ENCODE data around the gene FOXP1. TPM values are rescaled to one million over a fixed set of nuclear protein-coding genes. Genes with fewer than 3 reads are reported as not detected.

Gene FOXP1
- total RNA-seq, 1 donor from 2014 or later: 41.2 TPM

DNA sequence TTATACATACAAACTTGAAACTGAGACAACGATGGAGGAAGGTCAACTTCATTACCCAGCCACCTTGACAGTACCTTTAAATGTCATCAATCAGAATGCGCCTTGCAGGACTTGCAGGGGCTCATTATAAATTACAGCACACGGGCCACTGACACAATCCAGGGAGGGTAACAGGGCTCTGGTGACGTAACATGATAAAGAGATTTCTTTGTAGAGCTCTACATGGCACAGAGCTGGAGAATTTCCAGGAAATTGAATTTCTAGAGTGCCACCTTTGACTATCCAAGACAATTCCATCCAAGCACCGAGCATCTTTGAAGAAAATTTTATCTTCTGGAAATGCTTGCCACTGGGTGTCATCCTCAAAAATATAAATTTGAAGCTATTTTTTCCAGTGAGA is 486.0 kb downstream of the FOXP1 start:
- Histone ChIP-seq H3K36me3 (no peaks in the 10 kb centered on the region), H3K4me3 (no peak overlapping the region), H3K27me3 (ENCODE audit: low read depth) (no peaks in the 10 kb centered on the region), H3K9me3 (replicated peaks) (no peaks in the 10 kb centered on the region), H3K27ac (replicated peaks) (no peak overlapping the region), H3K4me1 (peaks cover 38% of the 10 kb centered on the region)
- TF ChIP-seq, protein P1, sequence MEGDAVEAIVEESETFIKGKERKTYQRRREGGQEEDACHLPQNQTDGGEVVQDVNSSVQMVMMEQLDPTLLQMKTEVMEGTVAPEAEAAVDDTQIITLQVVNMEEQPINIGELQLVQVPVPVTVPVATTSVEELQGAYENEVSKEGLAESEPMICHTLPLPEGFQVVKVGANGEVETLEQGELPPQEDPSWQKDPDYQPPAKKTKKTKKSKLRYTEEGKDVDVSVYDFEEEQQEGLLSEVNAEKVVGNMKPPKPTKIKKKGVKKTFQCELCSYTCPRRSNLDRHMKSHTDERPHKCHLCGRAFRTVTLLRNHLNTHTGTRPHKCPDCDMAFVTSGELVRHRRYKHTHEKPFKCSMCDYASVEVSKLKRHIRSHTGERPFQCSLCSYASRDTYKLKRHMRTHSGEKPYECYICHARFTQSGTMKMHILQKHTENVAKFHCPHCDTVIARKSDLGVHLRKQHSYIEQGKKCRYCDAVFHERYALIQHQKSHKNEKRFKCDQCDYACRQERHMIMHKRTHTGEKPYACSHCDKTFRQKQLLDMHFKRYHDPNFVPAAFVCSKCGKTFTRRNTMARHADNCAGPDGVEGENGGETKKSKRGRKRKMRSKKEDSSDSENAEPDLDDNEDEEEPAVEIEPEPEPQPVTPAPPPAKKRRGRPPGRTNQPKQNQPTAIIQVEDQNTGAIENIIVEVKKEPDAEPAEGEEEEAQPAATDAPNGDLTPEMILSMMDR (IDR thresholded peaks at IDR 0.05; ENCODE audit: borderline replicate concordance): no peak
- DNase-seq: no peak
- intact Hi-C loops (cut with micrococcal nuclease): no loop called here

DNA sequence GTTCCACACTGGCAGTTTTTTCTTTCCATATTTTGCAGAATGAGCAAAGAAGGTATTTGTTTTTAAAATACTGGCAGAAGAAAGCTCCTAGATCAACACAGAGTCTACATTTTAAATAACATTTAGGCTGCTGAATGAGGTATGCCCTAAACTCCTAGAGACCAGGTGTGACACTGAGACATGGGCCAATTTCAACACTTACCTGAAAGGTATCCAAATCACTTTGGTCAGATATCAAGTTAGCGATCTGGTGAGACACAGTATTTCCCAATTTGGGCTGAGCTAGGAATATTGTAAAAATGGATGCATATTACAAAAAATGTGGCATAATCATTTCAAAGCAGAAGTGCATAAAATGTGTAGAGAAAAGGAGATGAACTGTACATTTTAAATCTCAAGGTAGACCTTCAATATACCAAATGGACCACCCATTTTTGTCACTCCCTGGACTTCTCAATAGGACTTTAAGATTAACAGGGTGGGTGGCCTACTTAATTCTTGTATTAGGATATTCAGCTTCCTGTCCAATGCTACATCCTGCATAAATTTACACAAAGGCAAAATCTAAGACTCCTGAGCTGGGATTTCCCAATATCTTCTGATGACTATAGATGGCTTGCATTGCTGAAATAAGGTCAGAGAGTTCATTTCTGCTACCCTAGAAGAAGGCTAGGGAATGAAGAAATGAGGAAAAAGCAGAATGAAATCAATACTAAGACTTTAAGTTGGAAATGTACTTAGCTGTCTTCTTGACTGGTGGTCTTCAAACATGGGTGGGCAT is 487.8 kb downstream of the FOXP1 start:
- intact Hi-C loops (cut with micrococcal nuclease): no loop called here
- Histone ChIP-seq H3K4me1 (peaks cover 20% of the 10 kb centered on the region), H3K36me3 (no peaks in the 10 kb centered on the region), H3K27me3 (ENCODE audit: low read depth) (no peaks in the 10 kb centered on the region), H3K4me3 (no peak overlapping the region), H3K9me3 (replicated peaks) (no peaks in the 10 kb centered on the region), H3K27ac (replicated peaks) (no peak overlapping the region)
- DNase-seq: no peak
- TF ChIP-seq, protein P1 (IDR thresholded peaks at IDR 0.05; ENCODE audit: borderline replicate concordance): no peak

DNA sequence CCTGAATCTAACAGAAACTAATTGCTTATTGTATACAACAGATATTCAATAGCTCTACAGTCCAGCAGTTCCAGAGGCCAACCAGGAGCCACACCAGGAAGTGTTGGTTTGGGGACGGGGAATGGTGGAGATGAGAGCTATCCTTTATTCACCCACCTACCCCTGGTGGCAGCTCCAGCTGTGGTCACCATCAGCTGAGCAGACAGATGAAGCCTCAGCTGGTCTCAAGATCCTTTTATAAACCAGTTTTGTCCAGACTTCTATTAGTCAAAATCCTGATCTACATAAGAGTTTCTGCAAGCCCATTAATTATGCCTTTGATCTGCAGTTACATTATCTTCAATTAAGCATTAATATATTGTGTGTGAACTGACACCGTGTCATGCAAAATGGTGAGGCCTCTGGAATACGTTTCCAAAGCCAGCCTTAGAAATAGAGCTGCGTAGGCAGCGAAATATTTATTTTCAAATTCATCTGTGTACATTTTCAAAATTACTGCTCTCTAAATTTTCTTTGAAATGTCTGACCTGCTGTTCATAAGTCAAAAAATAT is 488.8 kb downstream of the FOXP1 start:
- Histone ChIP-seq H3K9me3 (replicated peaks) (no peaks in the 10 kb centered on the region), H3K27ac (replicated peaks) (no peak overlapping the region), H3K4me3 (no peak overlapping the region), H3K4me1 (peaks cover 12% of the 10 kb centered on the region), H3K36me3 (no peaks in the 10 kb centered on the region), H3K27me3 (ENCODE audit: low read depth) (no peaks in the 10 kb centered on the region)
- DNase-seq: no peak
- TF ChIP-seq, protein P1 (IDR thresholded peaks at IDR 0.05; ENCODE audit: borderline replicate concordance): no peak
- intact Hi-C loops (cut with micrococcal nuclease): no loop called here

DNA sequence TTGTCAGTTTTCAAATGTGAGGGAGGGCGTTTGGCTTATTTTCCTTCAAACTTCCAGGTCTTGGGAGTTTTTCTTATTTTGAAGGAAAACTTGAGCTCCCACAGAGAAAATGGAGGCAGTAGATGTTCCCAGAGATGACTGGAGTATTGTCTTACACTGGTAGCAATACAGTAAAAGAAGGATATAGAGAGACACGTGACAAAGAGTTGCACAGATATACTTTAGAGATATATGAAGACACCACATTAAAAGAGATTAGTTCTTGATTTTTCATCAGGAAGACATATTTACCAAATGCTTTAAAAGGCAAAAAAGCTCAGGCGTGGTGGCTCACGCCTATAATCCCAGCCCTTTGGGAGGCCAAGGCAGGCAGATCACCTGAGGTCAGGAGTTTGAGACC is 490.9 kb downstream of the FOXP1 start:
- H3K27me3 ChIP-seq (ENCODE audit: low read depth): no peaks in the 10 kb centered on the region

DNA sequence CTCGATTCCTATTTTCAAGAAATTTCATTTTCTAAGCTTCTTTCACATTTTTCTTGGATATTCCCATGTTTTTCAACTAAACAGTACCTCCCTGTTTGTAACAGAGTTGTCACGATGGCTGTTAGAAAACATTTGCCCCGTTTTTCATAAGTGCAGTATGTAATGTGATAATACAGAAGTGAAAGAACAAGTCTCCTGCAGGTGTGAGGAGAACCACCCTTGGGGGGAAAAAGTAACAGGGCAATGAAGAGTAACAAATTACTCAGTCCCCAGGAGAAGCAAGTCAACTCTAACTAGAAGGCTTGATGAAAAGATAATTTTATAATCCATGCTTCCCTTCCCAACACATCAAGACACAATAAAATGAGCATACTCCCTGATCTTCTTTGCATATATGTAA is 493.3 kb downstream of the FOXP1 start:
- peaks cover 16% of the 10 kb centered on the region for H3K4me1 ChIP-seq
- intact Hi-C loops (cut with micrococcal nuclease): no loop called here
- no peak overlapping the region for H3K4me3 ChIP-seq
- DNase-seq: no peak
- no peak overlapping the region for H3K27ac ChIP-seq (replicated peaks)
- H3K9me3 ChIP-seq (replicated peaks): no peaks in the 10 kb centered on the region
- TF ChIP-seq, protein P1 (IDR thresholded peaks at IDR 0.05; ENCODE audit: borderline replicate concordance): no peak
- no peaks in the 10 kb centered on the region for H3K36me3 ChIP-seq
- H3K27me3 ChIP-seq (ENCODE audit: low read depth): no peaks in the 10 kb centered on the region

More for the DNA sequence above, 490.9 kb downstream of the FOXP1 start:
- no peak overlapping the region for H3K27ac ChIP-seq (replicated peaks)
- no peak overlapping the region for H3K4me3 ChIP-seq
- peaks cover 18% of the 10 kb centered on the region for H3K4me1 ChIP-seq
- DNase-seq: no peak
- intact Hi-C loops (cut with micrococcal nuclease): no loop called here
- H3K9me3 ChIP-seq (replicated peaks): no peaks in the 10 kb centered on the region
- no peaks in the 10 kb centered on the region for H3K36me3 ChIP-seq
- TF ChIP-seq, protein P1 (IDR thresholded peaks at IDR 0.05; ENCODE audit: borderline replicate concordance): no peak
